Liver (tissue), 9 donors: ENCODE results near the gene SLMAP. TPM values are rescaled to one million over a fixed set of nuclear protein-coding genes. Genes with fewer than 3 reads are reported as not detected.

Source experiments
- DNase-seq: peaks from one replicate; pipeline ENCODE4 v3.0.0-alpha.2; 2017; ENCODE audit warnings: low spot score
- H3K27ac ChIP-seq, 2 donors: one replicate each; pipeline ENCODE4 v1.7.0; 2013; ENCODE audit warnings: inconsistent platforms in 2 of 2, low read length in 2 of 2, control low read depth in 1 of 2, low read depth in 1 of 2, mild to moderate bottlenecking in 1 of 2
- H3K27me3 ChIP-seq, 4 donors: one replicate each; pipeline versions ENCODE4 v1.6.1 to v1.7.0; 2013; ENCODE audit warnings: low read length in 3 of 4, inconsistent platforms in 1 of 4, mild to moderate bottlenecking in 1 of 4, moderate library complexity in 1 of 4; ENCODE audit not compliant: control insufficient read depth in 4 of 4, insufficient read depth in 4 of 4
- H3K36me3 ChIP-seq, 4 donors: one replicate each; pipeline versions ENCODE4 v1.6.1 to v1.7.0; 2013; ENCODE audit warnings: low read length in 3 of 4, mild to moderate bottlenecking in 3 of 4, low read depth in 1 of 4, moderate library complexity in 1 of 4; ENCODE audit not compliant: control insufficient read depth in 4 of 4, insufficient read depth in 3 of 4
- H3K4me1 ChIP-seq, 4 donors: one replicate each; pipeline versions ENCODE4 v1.6.1 to v1.7.0; 2013; ENCODE audit warnings: low read length in 3 of 4, mild to moderate bottlenecking in 3 of 4, moderate library complexity in 1 of 4; ENCODE audit not compliant: control insufficient read depth in 4 of 4, insufficient read depth in 4 of 4
- H3K4me3 ChIP-seq, 3 donors: one replicate each; pipeline versions ENCODE4 v1.6.1 to v1.7.0; 2013; ENCODE audit warnings: low read length in 3 of 3, control low read depth in 1 of 3, low read depth in 1 of 3, mild to moderate bottlenecking in 1 of 3
- H3K9ac ChIP-seq, 2 donors: one replicate each; pipeline ENCODE4 v1.7.0; 2013; ENCODE audit warnings: low read length in 2 of 2, mild to moderate bottlenecking in 2 of 2, moderate library complexity in 2 of 2, control low read depth in 1 of 2, low read depth in 1 of 2
- H3K9me3 ChIP-seq, 4 donors: one replicate each; pipeline versions ENCODE4 v1.6.1 to v1.7.0; 2013; ENCODE audit warnings: low read length in 3 of 4; ENCODE audit not compliant: control insufficient read depth in 4 of 4
- ATF3 ChIP-seq: IDR thresholded peaks from 2 replicates; pipeline ENCODE4 v1.6.1; 2016; ENCODE audit warnings: antibody characterized with exemption
- CTCF ChIP-seq: fragments of 150-350 bp; IDR thresholded peaks from 2 replicates; pipeline ENCODE4 v1.5.1; 2017; ENCODE audit warnings: improper control_type of control experiment, low read depth, low read length; ENCODE audit not compliant: missing input control
- EGR1 ChIP-seq, 2 donors: IDR thresholded peaks; 2 replicates each; pipeline ENCODE4 v1.6.1; 2016 to 2018; ENCODE audit warnings: antibody characterized with exemption in 2 of 2, low read depth in 2 of 2
- FOXA1 ChIP-seq: IDR thresholded peaks from 2 replicates; pipeline ENCODE4 v1.6.1; 2016; ENCODE audit warnings: antibody characterized with exemption
- FOXA2 ChIP-seq: IDR thresholded peaks from 2 replicates; pipeline ENCODE4 v1.6.1; 2016; ENCODE audit warnings: antibody characterized with exemption
- GABPA ChIP-seq, 2 donors: IDR thresholded peaks in 1 of 2; conservative IDR thresholded peaks in 1 of 2; 2 replicates each; pipeline ENCODE4 v1.6.1; 2016; ENCODE audit warnings: antibody characterized with exemption in 2 of 2, mild to moderate bottlenecking in 1 of 2, moderate library complexity in 1 of 2
- HNF4A ChIP-seq, 2 donors: conservative IDR thresholded peaks; 2 replicates each; pipeline ENCODE4 v1.6.1; 2016; ENCODE audit warnings: antibody characterized with exemption in 2 of 2, mild to moderate bottlenecking in 2 of 2
- HNF4G ChIP-seq: IDR thresholded peaks from 2 replicates; pipeline ENCODE4 v1.6.1; 2016; ENCODE audit warnings: antibody characterized with exemption
- MAX ChIP-seq: IDR thresholded peaks from 2 replicates; pipeline ENCODE4 v1.6.1; 2016; ENCODE audit warnings: antibody characterized with exemption
- NR2F2 ChIP-seq: IDR thresholded peaks from 2 replicates; pipeline ENCODE4 v1.6.1; 2016; ENCODE audit warnings: antibody characterized with exemption
- RAD21 ChIP-seq, 2 donors: IDR thresholded peaks; 2 replicates each; pipeline ENCODE4 v1.6.1; 2016; ENCODE audit warnings: antibody characterized with exemption in 2 of 2, mild to moderate bottlenecking in 2 of 2
- REST ChIP-seq: IDR thresholded peaks from 2 replicates; pipeline ENCODE4 v1.6.1; 2016; ENCODE audit warnings: antibody characterized with exemption, mild to moderate bottlenecking
- RXRA ChIP-seq, 2 donors: IDR thresholded peaks; 2 replicates each; pipeline ENCODE4 v1.6.1; 2017 to 2018; ENCODE audit warnings: antibody characterized with exemption in 2 of 2, mild to moderate bottlenecking in 1 of 2
- SP1 ChIP-seq: IDR thresholded peaks from 2 replicates; pipeline ENCODE4 v1.6.1; 2018; ENCODE audit warnings: antibody characterized with exemption, mild to moderate bottlenecking
- TAF1 ChIP-seq: conservative IDR thresholded peaks from 2 replicates; pipeline ENCODE4 v1.6.1; 2016; ENCODE audit warnings: antibody characterized with exemption, mild to moderate bottlenecking
- YY1 ChIP-seq: IDR thresholded peaks from 2 replicates; pipeline ENCODE4 v1.6.1; 2016; ENCODE audit warnings: antibody characterized with exemption, mild to moderate bottlenecking
- ZBTB33 ChIP-seq: IDR thresholded peaks from 2 replicates; pipeline ENCODE4 v1.6.1; 2016; ENCODE audit warnings: antibody characterized with exemption
- WGBS: extraction: QIAGEN DNeasy Blood & Tissue Kit; methylation state at CpG from one replicate; pipeline ENCODE4 v1.1.7; 2013; 5-methylcytosine and 5-hydroxymethylcytosine counted together
- polyA plus RNA-seq, 2 donors: library from polyadenylated mRNA; stranded (reverse) in 1 of 2; unstranded in 1 of 2; fragments of 200-250 nt in 1 of 2; fragments of >200 nt in 1 of 2; fragmentation: Nextera tagmentation in 1 of 2; extraction: Ambion mirVana in 1 of 2; gene quantifications; one replicate each; pipeline versions ENCODE4 v1.2.1 to v1.2.3, GENCODE V29; 2013 to 2015
- total RNA-seq, 2 donors: library from RNA; depleted of rRNA; stranded (reverse); fragments of >200 nt; gene quantifications; one replicate each; pipeline ENCODE4 v1.2.3, GENCODE V29; 2014
- donor health status: healthy.
- donor health status: healthy.
- donor health status: healthy.
- donor health status: healthy.
- donor health status: healthy.

Gene SLMAP
- total and polyA plus RNA-seq, 4 donors, result 10.2 to 37.8 (median 19.4) TPM

- DNase-seq, result no peak
- no peaks in the 10 kb centered on the region for H3K36me3 ChIP-seq
- H3K9me3 ChIP-seq, result no peaks in the 10 kb centered on the region
- H3K27me3 ChIP-seq, result no peaks in the 10 kb centered on the region
- no peak overlapping the region for H3K27ac ChIP-seq
- WGBS, result 92% methylated on average over 1 of the region's 1 CpG
- H3K4me3 ChIP-seq, result no peak overlapping the region
- H3K9ac ChIP-seq, result no peak overlapping the region
- H3K4me1 ChIP-seq, result peaks cover 0 to 3% (median 0%) of the 10 kb centered on the region in 4 donors
- TF ChIP-seq RXRA (IDR thresholded peaks at IDR 0.05) (no peak), ATF3 (no peak), RAD21 (IDR thresholded peaks at IDR 0.05) (no peak), MAX (no peak), SP1 (no peak), TAF1 (no peak), FOXA2 (no peak), GABPA (IDR thresholded peaks at IDR 0.05 in 1 of 2, conservative IDR thresholded peaks at IDR 0.05 in 1 of 2) (no peak)
Observed at GRCh38 chr3:57840473-57840872, 84.4 kb downstream of the SLMAP start.

- TF ChIP-seq HNF4A (conservative IDR thresholded peaks at IDR 0.05), result peak in 1 of 2 donors; percentile 7
- no peak for TF ChIP-seq EGR1 (IDR thresholded peaks at IDR 0.05; ENCODE audit: low read depth in 2 of 2)
- WGBS, result 58% methylated on average over 2 of the region's 2 CpGs
Observed at GRCh38 chr3:57841818-57842217, 85.7 kb downstream of the SLMAP start.

GRCh38 chr3:57848177-57848738 lies 92.1 kb downstream of the SLMAP start:
- Histone ChIP-seq H3K4me1 (peaks cover 0 to 10% (median 5%) of the 10 kb centered on the region in 4 donors), H3K27me3 (no peaks in the 10 kb centered on the region), H3K36me3 (peaks cover 0 to 3% (median 1%) of the 10 kb centered on the region in 4 donors), H3K4me3 (no peak overlapping the region), H3K9ac (no peak overlapping the region), H3K9me3 (no peaks in the 10 kb centered on the region), H3K27ac (no peak overlapping the region)
- TF ChIP-seq ZBTB33 (no peak), GABPA (IDR thresholded peaks at IDR 0.05 in 1 of 2, conservative IDR thresholded peaks at IDR 0.05 in 1 of 2) (no peak), CTCF (no peak), ATF3 (no peak), FOXA1 (no peak), FOXA2 (no peak), RAD21 (IDR thresholded peaks at IDR 0.05) (no peak), SP1 (no peak), HNF4G (no peak), EGR1 (IDR thresholded peaks at IDR 0.05; ENCODE audit: low read depth in 2 of 2) (no peak), HNF4A (conservative IDR thresholded peaks at IDR 0.05) (no peak), MAX (no peak), RXRA (IDR thresholded peaks at IDR 0.05) (no peak), YY1 (no peak), NR2F2 (no peak), REST (no peak)
- WGBS, result 83% methylated on average over 3 of the region's 3 CpGs
- DNase-seq, result no peak

More at GRCh38 chr3:57841818-57842217, 85.7 kb downstream of the SLMAP start:
- Histone ChIP-seq H3K4me3 (no peak overlapping the region), H3K27me3 (no peaks in the 10 kb centered on the region), H3K9me3 (no peaks in the 10 kb centered on the region), H3K36me3 (no peaks in the 10 kb centered on the region), H3K9ac (no peak overlapping the region), H3K27ac (no peak overlapping the region), H3K4me1 (peaks cover 0 to 7% (median 0%) of the 10 kb centered on the region in 4 donors)
- DNase-seq, result no peak
